ENCODE measurements around the gene OVCH1. TPM values are rescaled to one million over a fixed set of nuclear protein-coding genes. Genes with fewer than 3 reads are reported as not detected.

The OVCH1 gene
- total RNA-seq, 2 experiments from 2014 or later = not detected

DNA sequence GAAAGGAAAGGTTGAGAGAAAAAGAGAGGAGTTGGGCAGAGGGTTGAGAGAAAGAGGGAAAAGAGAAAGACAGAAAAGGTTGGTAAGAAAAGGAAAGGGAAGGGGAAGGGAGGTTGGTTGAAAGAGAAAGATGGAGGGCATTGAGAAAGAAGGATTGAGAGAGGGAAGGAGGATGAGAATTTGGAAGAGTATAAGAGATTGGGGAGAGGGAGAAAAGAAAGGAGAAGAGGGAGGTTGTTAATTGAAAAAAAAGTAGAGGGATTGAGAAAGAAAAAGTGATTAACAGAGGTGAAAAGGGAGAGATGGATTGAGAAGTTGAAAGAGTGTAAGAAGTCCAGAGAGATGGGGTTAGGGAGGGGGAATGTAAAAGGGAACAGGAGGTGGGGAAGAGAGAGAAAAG lies 95.0 kb downstream of the OVCH1 start:
- Histone ChIP-seq H3K4me3 (ENCODE audit: low read depth, low read length, poor library complexity, severe bottlenecking) (no peak overlapping the region), H2AFZ (ENCODE audit: low read length) (no peak overlapping the region), H3K9me3 (ENCODE audit: low read length) (no peaks in the 10 kb centered on the region), H3K79me2 (ENCODE audit: insufficient read depth, low read depth, low read length) (no peaks in the 10 kb centered on the region), H3K36me3 (ENCODE audit: insufficient read depth, low read length) (no peaks in the 10 kb centered on the region), H3K4me1 (ENCODE audit: insufficient read depth, low read length, poor library complexity, severe bottlenecking) (no peaks in the 10 kb centered on the region), H3K27ac (ENCODE audit: low read depth, low read length, poor library complexity, severe bottlenecking) (no peak overlapping the region), H4K20me1 (ENCODE audit: insufficient read depth, low read length) (no peaks in the 10 kb centered on the region), H3K9me2 (ENCODE audit: insufficient read depth, low read length) (no peaks in the 10 kb centered on the region), H3K4me2 (ENCODE audit: low read length) (no peak overlapping the region)
- CTCF ChIA-PET (ENCODE audit: unreplicated experiment) = no interaction called here
- BruUV-seq (replicated peaks) = no TSS peak
- TF ChIP-seq, protein P1, sequence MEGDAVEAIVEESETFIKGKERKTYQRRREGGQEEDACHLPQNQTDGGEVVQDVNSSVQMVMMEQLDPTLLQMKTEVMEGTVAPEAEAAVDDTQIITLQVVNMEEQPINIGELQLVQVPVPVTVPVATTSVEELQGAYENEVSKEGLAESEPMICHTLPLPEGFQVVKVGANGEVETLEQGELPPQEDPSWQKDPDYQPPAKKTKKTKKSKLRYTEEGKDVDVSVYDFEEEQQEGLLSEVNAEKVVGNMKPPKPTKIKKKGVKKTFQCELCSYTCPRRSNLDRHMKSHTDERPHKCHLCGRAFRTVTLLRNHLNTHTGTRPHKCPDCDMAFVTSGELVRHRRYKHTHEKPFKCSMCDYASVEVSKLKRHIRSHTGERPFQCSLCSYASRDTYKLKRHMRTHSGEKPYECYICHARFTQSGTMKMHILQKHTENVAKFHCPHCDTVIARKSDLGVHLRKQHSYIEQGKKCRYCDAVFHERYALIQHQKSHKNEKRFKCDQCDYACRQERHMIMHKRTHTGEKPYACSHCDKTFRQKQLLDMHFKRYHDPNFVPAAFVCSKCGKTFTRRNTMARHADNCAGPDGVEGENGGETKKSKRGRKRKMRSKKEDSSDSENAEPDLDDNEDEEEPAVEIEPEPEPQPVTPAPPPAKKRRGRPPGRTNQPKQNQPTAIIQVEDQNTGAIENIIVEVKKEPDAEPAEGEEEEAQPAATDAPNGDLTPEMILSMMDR (conservative IDR thresholded peaks at IDR 0.05; ENCODE audit: low read length) = no peak
- TF ChIP-seq EZH2phosphoT487 (IDR thresholded peaks at IDR 0.05; ENCODE audit: borderline replicate concordance, low read depth, low read length) = no peak
- intact Hi-C loops (cut with micrococcal nuclease; ENCODE audit: unreplicated experiment) = no loop called here
- POLR2A ChIA-PET = no interaction called here
- DNase-seq (ENCODE audit: low spot score) = no peak

DNA sequence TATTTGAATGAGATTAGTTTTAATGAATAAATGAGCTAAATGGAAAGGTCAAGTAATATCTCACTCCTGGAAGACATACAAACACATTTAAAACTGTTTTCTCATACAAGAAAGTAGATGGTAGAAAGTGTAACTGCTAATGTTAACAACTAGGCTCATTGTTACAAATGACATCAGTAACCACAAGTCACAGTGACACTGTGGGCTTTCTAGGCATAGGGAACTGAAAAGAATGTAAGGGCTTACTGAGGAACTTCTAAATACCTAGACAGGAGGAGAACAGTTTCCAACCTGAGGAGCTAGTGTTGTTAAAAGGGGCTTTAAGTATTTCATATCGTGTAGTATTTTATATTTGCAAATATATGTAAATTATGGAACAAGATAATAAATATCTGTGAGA lies 99.0 kb downstream of the OVCH1 start:
- BruUV-seq (replicated peaks) = no TSS peak
- H3K4me2 ChIP-seq (ENCODE audit: low read length) = no peak overlapping the region
- H3K4me1 ChIP-seq (ENCODE audit: insufficient read depth, low read length, poor library complexity, severe bottlenecking) = no peaks in the 10 kb centered on the region
- H3K9me3 ChIP-seq (ENCODE audit: low read length) = no peaks in the 10 kb centered on the region
- no peaks in the 10 kb centered on the region for H3K36me3 ChIP-seq (ENCODE audit: insufficient read depth, low read length)
- H3K79me2 ChIP-seq (ENCODE audit: insufficient read depth, low read depth, low read length) = no peaks in the 10 kb centered on the region
- H3K9me2 ChIP-seq (ENCODE audit: insufficient read depth, low read length) = no peaks in the 10 kb centered on the region
- CTCF ChIA-PET (ENCODE audit: unreplicated experiment) = no interaction called here
- DNase-seq (ENCODE audit: low spot score) = no peak
- H3K4me3 ChIP-seq (ENCODE audit: low read depth, low read length, poor library complexity, severe bottlenecking) = no peak overlapping the region
- POLR2A ChIA-PET = interaction anchor here (0.6 kb wide), 1 partner anchor 73 kb away, joined by 3 read pairs; no protein-coding TSS in a partner anchor
- H4K20me1 ChIP-seq (ENCODE audit: insufficient read depth, low read length) = no peaks in the 10 kb centered on the region
- H2AFZ ChIP-seq (ENCODE audit: low read length) = no peak overlapping the region
- H3K27ac ChIP-seq (ENCODE audit: low read depth, low read length, poor library complexity, severe bottlenecking) = no peak overlapping the region
- intact Hi-C loops (cut with micrococcal nuclease; ENCODE audit: unreplicated experiment) = no loop called here
- TF ChIP-seq, protein P1 (conservative IDR thresholded peaks at IDR 0.05; ENCODE audit: low read length) = no peak
- no peak for TF ChIP-seq EZH2phosphoT487 (IDR thresholded peaks at IDR 0.05; ENCODE audit: borderline replicate concordance, low read depth, low read length)

DNA sequence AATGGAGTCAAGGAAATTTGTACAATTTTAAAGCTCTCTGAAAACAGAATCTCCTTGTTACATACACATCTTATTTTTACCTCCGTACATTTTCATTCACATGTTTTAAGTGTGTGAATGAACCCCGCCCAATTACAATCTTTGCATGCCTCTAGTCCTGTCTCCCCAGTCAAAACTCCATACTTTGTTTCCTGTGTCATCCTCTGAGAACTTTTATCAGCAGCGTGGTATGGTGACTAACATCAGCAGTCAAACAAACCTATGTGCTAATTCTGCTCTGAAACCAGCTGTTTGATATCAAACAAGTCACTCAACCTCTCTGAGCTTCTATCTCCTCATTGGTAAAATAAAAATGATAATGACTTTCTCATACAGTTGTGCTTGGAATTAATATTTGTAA lies 100.7 kb downstream of the OVCH1 start:
- H2AFZ ChIP-seq (ENCODE audit: low read length) = no peak overlapping the region
- H3K4me2 ChIP-seq (ENCODE audit: low read length) = no peak overlapping the region
- no TSS peak for BruUV-seq (replicated peaks)
- no peak overlapping the region for H3K4me3 ChIP-seq (ENCODE audit: low read depth, low read length, poor library complexity, severe bottlenecking)
- H3K79me2 ChIP-seq (ENCODE audit: insufficient read depth, low read depth, low read length) = no peaks in the 10 kb centered on the region
- no peaks in the 10 kb centered on the region for H4K20me1 ChIP-seq (ENCODE audit: insufficient read depth, low read length)
- TF ChIP-seq, protein P1 (conservative IDR thresholded peaks at IDR 0.05; ENCODE audit: low read length) = no peak
- TF ChIP-seq EZH2phosphoT487 (IDR thresholded peaks at IDR 0.05; ENCODE audit: borderline replicate concordance, low read depth, low read length) = no peak
- H3K4me1 ChIP-seq (ENCODE audit: insufficient read depth, low read length, poor library complexity, severe bottlenecking) = no peaks in the 10 kb centered on the region
- no peaks in the 10 kb centered on the region for H3K9me2 ChIP-seq (ENCODE audit: insufficient read depth, low read length)
- no peak overlapping the region for H3K27ac ChIP-seq (ENCODE audit: low read depth, low read length, poor library complexity, severe bottlenecking)
- DNase-seq (ENCODE audit: low spot score) = no peak
- H3K9me3 ChIP-seq (ENCODE audit: low read length) = no peaks in the 10 kb centered on the region
- ChIA-PET CTCF (ENCODE audit: unreplicated experiment) (no interaction called here), POLR2A (interaction anchor here (0.6 kb wide), 1 partner anchor 60 kb away, joined by 3 read pairs; no protein-coding TSS in a partner anchor)
- H3K36me3 ChIP-seq (ENCODE audit: insufficient read depth, low read length) = no peaks in the 10 kb centered on the region
- intact Hi-C loops (cut with micrococcal nuclease; ENCODE audit: unreplicated experiment) = no loop called here
